GM12872 (cell line): Measurements from ENCODE around the gene CCL27.

Source experiments
- CTCF ChIP-seq: IDR thresholded peaks from 3 replicates; pipeline ENCODE4 v1.5.1; 2011; ENCODE audit warnings: low read depth, mild to moderate bottlenecking, low read length, moderate library complexity; ENCODE audit not compliant: insufficient read depth

The CCL27 gene

GRCh38 chr9:34653151-34654072 lies 9.0 kb downstream of the CCL27 start:
- no peak for TF ChIP-seq CTCF

DNA sequence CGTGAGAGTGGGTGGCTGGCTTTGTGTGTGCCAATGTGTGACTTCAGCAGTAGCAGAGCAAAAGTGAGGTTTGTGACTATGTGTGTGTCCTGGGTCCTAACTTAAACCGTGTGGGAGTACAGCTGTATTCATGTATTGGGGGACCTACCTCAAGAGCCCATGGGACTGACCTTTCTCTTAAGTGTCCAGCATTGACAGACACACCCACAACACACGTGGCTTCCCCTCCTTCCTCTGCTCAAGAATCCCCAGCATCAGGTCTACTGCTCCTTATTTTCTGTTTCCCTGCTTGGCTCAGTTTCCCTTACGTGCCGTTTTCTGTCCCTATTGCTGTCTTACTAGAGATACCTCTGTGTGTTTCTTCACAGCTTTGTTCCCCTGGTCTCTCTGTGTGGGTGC lies 9.9 kb downstream of the CCL27 start:
- no peak for TF ChIP-seq CTCF

- no peak for TF ChIP-seq CTCF
Observed at GRCh38 chr9:34651876-34652601, 10.4 kb downstream of the CCL27 start, which contains the start of gene IL11RA. Gene IL11RA (plus strand): TSS chr9:34652185. CDS start chr9:34655218, 3,033 bp downstream.

- no peak for TF ChIP-seq CTCF
Observed at GRCh38 chr9:34651321-34651720, 11.1 kb downstream of the CCL27 start.

- TF ChIP-seq CTCF: no peak
Observed at GRCh38 chr9:34650816-34651215, 11.6 kb downstream of the CCL27 start.

GRCh38 chr9:34648673-34649072 lies 13.8 kb downstream of the CCL27 start:
- no peak for TF ChIP-seq CTCF

DNA sequence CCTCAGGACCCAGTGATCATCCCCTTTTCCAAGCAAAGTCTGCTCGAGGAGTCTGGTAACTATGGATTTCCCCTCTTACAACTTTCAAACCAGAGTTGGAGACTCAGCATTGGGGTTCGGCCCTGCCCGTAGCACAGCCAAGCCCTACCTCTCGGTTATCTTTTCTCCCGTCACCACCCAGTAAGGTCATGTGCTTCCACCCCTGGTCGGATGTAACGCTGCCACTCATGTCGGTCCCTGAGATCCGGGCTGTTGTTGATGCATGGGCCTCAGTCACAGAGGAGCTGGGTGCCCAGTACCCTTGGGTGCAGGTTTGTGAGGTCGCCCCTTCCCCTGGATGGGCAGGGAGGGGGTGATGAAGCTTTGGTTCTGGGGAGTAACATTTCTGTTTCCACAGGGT lies 14.8 kb downstream of the CCL27 start:
- TF ChIP-seq CTCF: no peak
